Keratinocyte (primary cell): ENCODE results near the gene NFIC. TPM values are rescaled to one million over a fixed set of nuclear protein-coding genes. Genes with fewer than 3 reads are reported as not detected.
A peak's percentile ranks its signal among the peaks of the same experiment; 100 is the strongest.

Experiments
- DNase-seq: peaks from one replicate; pipeline ENCODE4 v3.0.0-alpha.2; 2011; ENCODE audit warnings: low read depth, missing footprints, low spot score
- FAIRE-seq: peaks from 2 replicates; lab custom pipeline; 2011; peaks lifted over from hg19 to GRCh38; lab: Jason Lieb, UNC
- H2AFZ ChIP-seq: 2 replicates; pipeline ENCODE4 v1.6.0; 2012; ENCODE audit warnings: low read length, control low read depth, inconsistent platforms; ENCODE audit not compliant: control insufficient read depth
- H3K27ac ChIP-seq: 2 replicates; pipeline ENCODE4 v1.5.1; 2011; ENCODE audit warnings: low read length; ENCODE audit not compliant: control insufficient read depth, insufficient read depth
- H3K27me3 ChIP-seq: 3 replicates; pipeline ENCODE4 v1.6.0; 2011; ENCODE audit warnings: low read length; ENCODE audit not compliant: control insufficient read depth, insufficient read depth; ENCODE audit errors: extremely low read depth
- H3K36me3 ChIP-seq, 2 experiments: 2 replicates in 1 of 2; 3 replicates in 1 of 2; pipeline ENCODE4 v1.5.1; 2011; ENCODE audit warnings: low read length in 2 of 2, mild to moderate bottlenecking in 1 of 2; ENCODE audit not compliant: control insufficient read depth in 2 of 2, insufficient read depth in 2 of 2; ENCODE audit errors: extremely low read depth in 1 of 2
- H3K4me1 ChIP-seq: 3 replicates; pipeline ENCODE4 v1.5.1; 2011; ENCODE audit warnings: low read length; ENCODE audit not compliant: control insufficient read depth, insufficient read depth; ENCODE audit errors: extremely low read depth
- H3K4me2 ChIP-seq: 3 replicates; pipeline ENCODE4 v1.6.0; 2011; ENCODE audit warnings: low read depth, low read length; ENCODE audit not compliant: control insufficient read depth, insufficient read depth; ENCODE audit errors: extremely low read depth
- H3K4me3 ChIP-seq, 3 experiments: fragments of 200-600 bp in 1 of 3; sonication (generic) in 1 of 3; 2 replicates in 2 of 3; 3 replicates in 1 of 3; pipeline ENCODE4 v1.5.1; 2011 to 2016; ENCODE audit warnings: low read length in 3 of 3, mild to moderate bottlenecking in 3 of 3, control low read depth in 2 of 3, inconsistent platforms in 1 of 3, low read depth in 1 of 3, mixed read lengths in 1 of 3, mixed run types in 1 of 3, moderate library complexity in 1 of 3; ENCODE audit not compliant: control insufficient read depth in 2 of 3, insufficient read depth in 2 of 3; ENCODE audit errors: extremely low read depth in 1 of 3
- H3K79me2 ChIP-seq: 2 replicates; pipeline ENCODE4 v1.6.0; 2012; ENCODE audit warnings: low read length; ENCODE audit not compliant: control insufficient read depth, insufficient read depth
- H3K9ac ChIP-seq: 3 replicates; pipeline ENCODE4 v1.6.0; 2011; ENCODE audit warnings: low read length; ENCODE audit not compliant: control insufficient read depth, insufficient read depth; ENCODE audit errors: extremely low read depth
- H3K9me1 ChIP-seq: 3 replicates; pipeline ENCODE4 v1.6.0; 2011; ENCODE audit warnings: low read length; ENCODE audit not compliant: control insufficient read depth, insufficient read depth; ENCODE audit errors: extremely low read depth
- H3K9me3 ChIP-seq: 2 replicates; pipeline ENCODE4 v1.5.1; 2012; ENCODE audit warnings: low read depth, low read length; ENCODE audit not compliant: control insufficient read depth
- H4K20me1 ChIP-seq: 3 replicates; pipeline ENCODE4 v1.6.0; 2011; ENCODE audit warnings: low read length; ENCODE audit not compliant: control insufficient read depth, insufficient read depth; ENCODE audit errors: extremely low read depth
- CTCF ChIP-seq, 3 experiments: IDR thresholded peaks in 1 of 3; conservative IDR thresholded peaks in 1 of 3; optimal IDR thresholded peaks in 1 of 3; 2 replicates in 2 of 3; 3 replicates in 1 of 3; pipeline versions ENCODE3 to v1.5.1; 2011; ENCODE audit warnings: low read length in 3 of 3, mild to moderate bottlenecking in 3 of 3, moderate library complexity in 2 of 3, control low read depth in 1 of 3, inconsistent platforms in 1 of 3; ENCODE audit not compliant: insufficient read depth in 2 of 3; ENCODE audit errors: extremely low read depth in 1 of 3
- EZH2 ChIP-seq: IDR thresholded peaks from one replicate; pipeline ENCODE4 v1.6.1; 2012; ENCODE audit warnings: inconsistent platforms, mild to moderate bottlenecking, low read length, moderate library complexity
- dilution Hi-C: fragments of 300-500 bp; cut with MboI; formaldehyde crosslinking; loops from one replicate; pipeline ENCODE4 v1.7.0; 2020; ENCODE audit warnings: low sequenced_read_pairs; ENCODE audit not compliant: extremely low pct_ligation_motif_present
- polyA minus RNA-seq, 3 experiments: library from RNA; depleted of rRNA, polyadenylated mRNA; stranded (reverse); fragments of >200 nt; gene quantifications; 1 replicate in 1 of 3; 2 replicates in 1 of 3; 3 replicates in 1 of 3; pipeline ENCODE4 v1.2.3, GENCODE V29; 2011
- polyA plus RNA-seq, 5 experiments: library from polyadenylated mRNA; depleted of rRNA in 3 of 5; stranded (reverse) in 3 of 5; stranded (forward) in 1 of 5; unstranded in 1 of 5; fragments of >200 nt; gene quantifications; 1 replicate in 1 of 5; 2 replicates in 3 of 5; 3 replicates in 1 of 5; pipeline versions ENCODE4 v1.2.1 to v1.2.3, GENCODE V29; 2011 to 2012; ENCODE audit warnings: missing spikeins in 2 of 5, low read depth in 1 of 5, low replicate concordance in 1 of 5

NFIC gene
- polyA plus RNA-seq (1.8 to 7.6 TPM (median 2.4 TPM) in 3 replicates), polyA minus RNA-seq (6.3 to 75.9 TPM (median 7.7 TPM) in 3 replicates)
- 31.7 TPM for polyA plus RNA-seq (2011; ENCODE audit: low read depth)
- polyA plus RNA-seq (2011; cell fraction: cytosol; rRNA removed): 3.3 and 8.9 TPM in 2 replicates
- polyA plus RNA-seq (2011; cell fraction: nucleus; rRNA removed): 15.0 and 19.2 TPM in 2 replicates
- 26.2 and 57.7 TPM in 2 replicates for polyA plus RNA-seq (2012; ENCODE audit: low replicate concordance)
- polyA minus RNA-seq (2011; cell fraction: cytosol; rRNA and poly(A)+ RNA removed): 18.4 TPM
- polyA minus RNA-seq (2011; cell fraction: nucleus; rRNA and poly(A)+ RNA removed): 10.4 and 17.4 TPM in 2 replicates

GRCh38 chr19:3365836-3366752 lies at the start of gene NFIC:
Gene NFIC, plus strand, starts transcription at chr19:3366583. Its CDS starts 54 bp downstream, at chr19:3366637.
- Histone ChIP-seq H3K4me1 (peaks cover 52% of the 10 kb centered on the region), H4K20me1 (peaks cover 3% of the 10 kb centered on the region), H3K27me3 (no peaks in the 10 kb centered on the region), H3K27ac (peak within 1 kb of the TSS; percentile 76), H3K79me2 (peaks cover 59% of the 10 kb centered on the region), H3K4me3 (peak within 1 kb of the TSS; percentile 83 to 88 (median 84)), H3K9me1 (no peaks in the 10 kb centered on the region), H3K9ac (peak within 1 kb of the TSS; percentile 87), H3K9me3 (no peaks in the 10 kb centered on the region), H2AFZ (peak within 1 kb of the TSS; percentile 43), H3K36me3 (peaks cover 0 to 2% of the 10 kb centered on the region in 2 experiments), H3K4me2 (peak within 1 kb of the TSS; percentile 98)
- DNase-seq: no peak
- no peak for FAIRE-seq
- dilution Hi-C loops: no loop called here
- TF ChIP-seq CTCF (optimal IDR thresholded peaks at IDR 0.05 in 1 of 3, IDR thresholded peaks at IDR 0.05 in 1 of 3, conservative IDR thresholded peaks at IDR 0.05 in 1 of 3; ENCODE audit: extremely low read depth in 1 of 3, insufficient read depth in 2 of 3, low read length in 3 of 3): no peak
- TF ChIP-seq EZH2: no peak

- peaks cover 3% of the 10 kb centered on the region for H3K4me1 ChIP-seq
- H3K4me3 ChIP-seq: no peak overlapping the region
- no peaks in the 10 kb centered on the region for H3K9me3 ChIP-seq
- no peak overlapping the region for H3K9ac ChIP-seq
- TF ChIP-seq EZH2 (no peak), CTCF (optimal IDR thresholded peaks at IDR 0.05 in 1 of 3, IDR thresholded peaks at IDR 0.05 in 1 of 3, conservative IDR thresholded peaks at IDR 0.05 in 1 of 3; ENCODE audit: extremely low read depth in 1 of 3, insufficient read depth in 2 of 3, low read length in 3 of 3) (no peak)
- DNase-seq: no peak
- H3K79me2 ChIP-seq: no peaks in the 10 kb centered on the region
- no peaks in the 10 kb centered on the region for H3K9me1 ChIP-seq
- FAIRE-seq: no peak
- no peaks in the 10 kb centered on the region for H4K20me1 ChIP-seq
- H3K4me2 ChIP-seq: no peak overlapping the region
- no peak overlapping the region for H3K27ac ChIP-seq
- peaks cover 18% of the 10 kb centered on the region for H3K27me3 ChIP-seq
- H3K36me3 ChIP-seq: no peaks in the 10 kb centered on the region
- dilution Hi-C loops: no loop called here
- no peak overlapping the region for H2AFZ ChIP-seq
Observed at GRCh38 chr19:3316659-3317207, 49.6 kb upstream of the NFIC start.
